Psoas muscle (tissue), 8 donors: Measurements from ENCODE around the gene NDUFB11. TPM values are rescaled to one million over a fixed set of nuclear protein-coding genes. Genes with fewer than 3 reads are reported as not detected.

Experiments used
- ATAC-seq, 4 donors: fragments of 200-7000 bp; cut with Tn5 transposase; one replicate each; pipeline ENCODE4 v1.9.1; 2020; ENCODE audit warnings: moderate library complexity in 3 of 4, mild to moderate bottlenecking in 2 of 4
- DNase-seq, 2 donors: peaks; one replicate each; pipeline ENCODE4 v3.0.0-alpha.2; 2020
- H3K27ac ChIP-seq: fragments of 200-600 bp; one replicate; pipeline ENCODE4 v1.8.0; 2022
- H3K27me3 ChIP-seq, 3 donors: fragments of 200-600 bp in 1 of 3; one replicate each; pipeline versions ENCODE4 v1.6.1 to v1.8.0; 2013 to 2022; ENCODE audit warnings: low read length in 2 of 3, mild to moderate bottlenecking in 2 of 3, moderate library complexity in 1 of 3; ENCODE audit not compliant: insufficient read depth in 3 of 3
- H3K36me3 ChIP-seq, 2 donors: fragments of 200-600 bp in 1 of 2; one replicate each; pipeline versions ENCODE4 v1.6.1 to v1.8.0; 2013 to 2022; ENCODE audit warnings: low read depth in 1 of 2, mild to moderate bottlenecking in 1 of 2, moderate library complexity in 1 of 2; ENCODE audit not compliant: insufficient read depth in 1 of 2
- H3K4me1 ChIP-seq: fragments of 200-600 bp; one replicate; pipeline ENCODE4 v1.8.0; 2022
- H3K4me3 ChIP-seq: fragments of 200-600 bp; one replicate; pipeline ENCODE4 v1.8.0; 2022; ENCODE audit warnings: mild to moderate bottlenecking
- H3K9me3 ChIP-seq: fragments of 200-600 bp; one replicate; pipeline ENCODE4 v1.8.0; 2022
- CTCF ChIP-seq: fragments of 200-600 bp; IDR thresholded peaks from one replicate; pipeline ENCODE4 v1.8.0; 2022; ENCODE audit warnings: antibody characterized with exemption
- WGBS, 3 donors: extraction: QIAGEN DNeasy Blood & Tissue Kit; methylation state at CpG; one replicate each; pipeline versions ENCODE4 v1.1.6 to v1.1.7; 2013; 5-methylcytosine and 5-hydroxymethylcytosine counted together
- intact Hi-C, 2 donors: fragments of 100-400 bp; cut with DNase I; formaldehyde crosslinking; loops; one replicate each; pipeline versions ENCODE4 v1.11.0 to v1.14.2; 2022
- polyA plus RNA-seq, 3 donors: library from polyadenylated mRNA; stranded (reverse); fragments of 200-250 nt; gene quantifications; one replicate each; pipeline ENCODE4 v1.2.3, GENCODE V29; 2013
- total RNA-seq, 4 donors: library from RNA; stranded (reverse); fragmentation: NEBNext Ultra II Directional in 2 of 4; extraction: Animal tissue kit (Norgen Biotek cat#: 25700) in 2 of 4; gene quantifications; one replicate each; pipeline versions ENCODE4 v1.2.1 to v1.2.4, GENCODE V29; 2021 to 2023
- donor health status: healthy with polysubstance abuse.
- donor health status: DM: no; HTN: no; CAD: no; lungs with moderate emphysema.
- donor health status: Bipolar disorder and iron deficiency.
- donor health status: healthy.
- donor health status: DM: yes; HTN: yes; CAD: no.
- donor health status: DM: no; HTN: no; CAD: no.
- donor health status: DM: no; HTN: no; CAD: no.
- donor health status: DM: yes; HTN: yes; CAD: no.

The NDUFB11 gene
- total and polyA plus RNA-seq, 7 donors: 142 to 207 (median 175) TPM

GRCh38 chrX:47156611-47157520 is 12.4 kb upstream of the NDUFB11 start:
- ATAC-seq: peak in 3 of 4 donors; percentile 42 to 78 (median 58)
- Histone ChIP-seq H3K27ac (no peak overlapping the region), H3K4me1 (no peaks in the 10 kb centered on the region), H3K36me3 (peaks cover 0 to 19% of the 10 kb centered on the region in 2 donors), H3K4me3 (no peak overlapping the region), H3K9me3 (peaks cover 5% of the 10 kb centered on the region), H3K27me3 (peaks cover 0 to 5% (median 0%) of the 10 kb centered on the region in 3 donors)
- 91 to 95% (median 92%) methylated on average over 21 to 26 of the region's 26 CpGs for WGBS, 3 donors
- TF ChIP-seq CTCF: no peak
- no peak for DNase-seq
- intact Hi-C loops: no loop called here

- no peaks in the 10 kb centered on the region for H3K27me3 ChIP-seq
- no peak overlapping the region for H3K27ac ChIP-seq
- H3K4me3 ChIP-seq: no peak overlapping the region
- H3K4me1 ChIP-seq: no peaks in the 10 kb centered on the region
- DNase-seq (no peak), ATAC-seq (no peak)
- TF ChIP-seq CTCF: no peak
- no peaks in the 10 kb centered on the region for H3K9me3 ChIP-seq
- intact Hi-C loops: no loop called here
- H3K36me3 ChIP-seq: peaks cover 0 to 9% of the 10 kb centered on the region in 2 donors
These were observed 6.9 kb upstream of the NDUFB11 start for GRCh38 chrX:47151435-47151834.

GRCh38 chrX:47148946-47149345 is 4.4 kb upstream of the NDUFB11 start:
- ATAC-seq (no peak), DNase-seq (no peak)
- Histone ChIP-seq H3K9me3 (no peaks in the 10 kb centered on the region), H3K36me3 (peaks cover 0 to 6% of the 10 kb centered on the region in 2 donors), H3K4me3 (no peak overlapping the region), H3K27me3 (no peaks in the 10 kb centered on the region), H3K4me1 (no peaks in the 10 kb centered on the region), H3K27ac (no peak overlapping the region)
- WGBS, 3 donors: 48 to 59% (median 54%) methylated on average over 2 of the region's 2 CpGs
- intact Hi-C loops: loop anchor here in 1 of 2 donors (10.0 kb wide), 1 partner anchor 506 kb away; the partner anchor contains the start of genes ELK1 and UXT
- no peak for TF ChIP-seq CTCF

- Histone ChIP-seq H3K4me3 (peak overlapping the region; percentile 76), H3K36me3 (no peaks in the 10 kb centered on the region), H3K27me3 (no peaks in the 10 kb centered on the region), H3K9me3 (no peaks in the 10 kb centered on the region), H3K27ac (no peak overlapping the region), H3K4me1 (peaks cover 4% of the 10 kb centered on the region)
- TF ChIP-seq CTCF: no peak
- intact Hi-C loops: loop anchor here in 1 of 2 donors (10.0 kb wide), 1 partner anchor 508 kb away; the partner anchor contains the start of genes ELK1 and UXT
- ATAC-seq (no peak), DNase-seq (no peak)
- 74 to 79% (median 79%) methylated on average over 12 of the region's 12 CpGs for WGBS, 3 donors
These were observed 2.7 kb upstream of the NDUFB11 start for GRCh38 chrX:47146936-47147859.
